Measurements from ENCODE around the gene ELMO3. TPM values are rescaled to one million over a fixed set of nuclear protein-coding genes. Genes with fewer than 3 reads are reported as not detected.

The ELMO3 gene
- total and polyA plus RNA-seq, 4 donors: 6.5 to 22.5 (median 15.5) TPM

- TF ChIP-seq CTCF (IDR thresholded peaks at IDR 0.05; ENCODE audit: control extremely low read depth, extremely low read depth): no peak
- DNase-seq (no peak), ATAC-seq (ENCODE audit: insufficient read depth, low FRiP score) (no peak)
- Histone ChIP-seq H3K9me3 (ENCODE audit: control insufficient read depth in 4 of 4, insufficient read depth in 3 of 4, low read length in 3 of 4) (no peaks in the 10 kb centered on the region), H3K9ac (ENCODE audit: insufficient read depth in 1 of 2, low read length in 2 of 2) (no peak overlapping the region), H3K36me3 (ENCODE audit: control insufficient read depth in 4 of 4, insufficient read depth in 4 of 4, low read length in 4 of 4) (peaks cover 3 to 26% (median 4%) of the 10 kb centered on the region in 4 donors), H3K27ac (ENCODE audit: low read depth in 1 of 2, low read length in 1 of 2) (no peak overlapping the region), H3K27me3 (ENCODE audit: control insufficient read depth in 3 of 3, insufficient read depth in 3 of 3, low read length in 2 of 3) (no peaks in the 10 kb centered on the region), H3K4me1 (ENCODE audit: control insufficient read depth in 5 of 5, insufficient read depth in 5 of 5, low read length in 5 of 5) (peaks cover 0 to 7% (median 0%) of the 10 kb centered on the region in 5 donors), H3K4me3 (no peak overlapping the region)
- 94 to 95% methylated on average over 3 of the region's 3 CpGs for WGBS, 2 donors
Measured at GRCh38 chr16:67206838-67207248, 7.9 kb downstream of the ELMO3 start.

- Histone ChIP-seq H3K27ac (ENCODE audit: low read depth in 1 of 2, low read length in 1 of 2) (no peak overlapping the region), H3K27me3 (ENCODE audit: control insufficient read depth in 3 of 3, insufficient read depth in 3 of 3, low read length in 2 of 3) (no peaks in the 10 kb centered on the region), H3K36me3 (ENCODE audit: control insufficient read depth in 4 of 4, insufficient read depth in 4 of 4, low read length in 4 of 4) (peaks cover 3 to 20% (median 3%) of the 10 kb centered on the region in 4 donors), H3K9me3 (ENCODE audit: control insufficient read depth in 4 of 4, insufficient read depth in 3 of 4, low read length in 3 of 4) (no peaks in the 10 kb centered on the region), H3K4me1 (ENCODE audit: control insufficient read depth in 5 of 5, insufficient read depth in 5 of 5, low read length in 5 of 5) (peaks cover 0 to 7% (median 0%) of the 10 kb centered on the region in 5 donors), H3K9ac (ENCODE audit: insufficient read depth in 1 of 2, low read length in 2 of 2) (no peak overlapping the region), H3K4me3 (no peak overlapping the region)
- ATAC-seq (ENCODE audit: insufficient read depth, low FRiP score) (peak; percentile 21), DNase-seq (no peak)
- TF ChIP-seq CTCF (IDR thresholded peaks at IDR 0.05; ENCODE audit: control extremely low read depth, extremely low read depth): no peak
- 74 to 80% methylated on average over 21 of the region's 21 CpGs for WGBS, 2 donors
Measured at GRCh38 chr16:67207249-67208091, 8.5 kb downstream of the ELMO3 start.

- Histone ChIP-seq H3K27me3 (ENCODE audit: control insufficient read depth in 3 of 3, insufficient read depth in 3 of 3, low read length in 2 of 3) (no peaks in the 10 kb centered on the region), H3K9ac (ENCODE audit: insufficient read depth in 1 of 2, low read length in 2 of 2) (no peak overlapping the region), H3K27ac (ENCODE audit: low read depth in 1 of 2, low read length in 1 of 2) (no peak overlapping the region), H3K4me1 (ENCODE audit: control insufficient read depth in 5 of 5, insufficient read depth in 5 of 5, low read length in 5 of 5) (peaks cover 0 to 7% (median 0%) of the 10 kb centered on the region in 5 donors), H3K4me3 (no peak overlapping the region), H3K9me3 (ENCODE audit: control insufficient read depth in 4 of 4, insufficient read depth in 3 of 4, low read length in 3 of 4) (no peaks in the 10 kb centered on the region), H3K36me3 (ENCODE audit: control insufficient read depth in 4 of 4, insufficient read depth in 4 of 4, low read length in 4 of 4) (peaks cover 3 to 12% (median 3%) of the 10 kb centered on the region in 4 donors)
- 95 to 96% methylated on average over 11 of the region's 11 CpGs for WGBS, 2 donors
- DNase-seq (no peak), ATAC-seq (ENCODE audit: insufficient read depth, low FRiP score) (no peak)
- no peak for TF ChIP-seq CTCF (IDR thresholded peaks at IDR 0.05; ENCODE audit: control extremely low read depth, extremely low read depth)
Measured at GRCh38 chr16:67208154-67208896, 9.4 kb downstream of the ELMO3 start.

Measured in lung (tissue), 12 donors.